HG02678 (cell line): ENCODE data around the gene C6orf47.
A peak's percentile ranks its signal among the peaks of the same experiment; 100 is the strongest.
"Not testable (repeated sequence)": the region's sequence is repeated elsewhere in the genome, so short reads cannot be mapped to it uniquely, and the experiment has no call there.

ENCODE experiments used
- ATAC-seq: cut with Tn5 transposase; IDR thresholded peaks from one replicate; pipeline ENCODE4 v1.9.1; 2021; ENCODE audit warnings: mild to moderate bottlenecking, moderate library complexity; ENCODE audit not compliant: unreplicated experiment

Gene C6orf47, protein sequence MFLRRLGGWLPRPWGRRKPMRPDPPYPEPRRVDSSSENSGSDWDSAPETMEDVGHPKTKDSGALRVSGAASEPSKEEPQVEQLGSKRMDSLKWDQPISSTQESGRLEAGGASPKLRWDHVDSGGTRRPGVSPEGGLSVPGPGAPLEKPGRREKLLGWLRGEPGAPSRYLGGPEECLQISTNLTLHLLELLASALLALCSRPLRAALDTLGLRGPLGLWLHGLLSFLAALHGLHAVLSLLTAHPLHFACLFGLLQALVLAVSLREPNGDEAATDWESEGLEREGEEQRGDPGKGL

DNA sequence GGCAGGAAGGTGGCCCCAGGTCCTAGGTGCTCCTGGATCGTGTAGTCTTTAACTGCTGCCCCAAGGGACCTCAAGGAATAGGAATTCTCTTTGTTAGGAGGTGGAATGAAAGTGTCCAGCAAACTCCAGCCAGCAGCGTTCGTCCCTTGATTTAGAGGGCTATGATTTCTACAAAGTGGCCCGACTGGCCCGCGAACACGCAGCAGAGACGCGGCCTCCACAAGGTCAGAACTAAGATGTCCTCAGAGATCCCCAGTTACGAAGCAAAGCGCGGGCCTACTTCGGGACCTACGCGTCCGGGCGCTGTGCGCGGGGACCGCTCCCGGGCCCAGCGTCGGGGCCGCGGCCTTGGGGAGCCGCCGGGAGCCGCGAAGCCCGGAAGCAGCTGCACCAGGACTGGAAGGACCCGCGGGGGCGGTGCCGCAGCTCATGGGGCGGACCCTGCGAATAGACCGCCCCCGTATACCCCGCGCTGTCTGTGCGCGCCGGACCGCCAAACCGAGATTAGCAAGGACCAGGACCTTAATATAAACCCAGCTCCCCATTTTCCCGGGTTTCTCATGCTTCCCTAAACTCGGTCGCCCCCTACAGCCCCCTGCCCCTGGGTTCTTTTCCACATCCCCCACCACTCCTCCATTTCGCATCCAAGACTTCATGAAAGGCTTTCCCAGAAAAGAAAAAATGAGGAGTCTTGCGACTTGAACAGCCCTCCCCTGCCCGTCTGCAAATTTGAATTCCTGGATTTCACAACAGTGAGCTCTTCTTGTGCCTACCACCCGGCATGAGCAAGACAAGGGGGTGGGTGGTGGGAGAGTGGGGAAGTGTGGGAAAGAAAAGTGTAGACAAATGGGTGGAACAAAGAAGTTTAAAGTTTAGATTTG, at the start of gene C6orf47:
C6orf47 (minus strand) TSS at position 398 of the 881 bp plus-strand sequence. CDS start 831 bp downstream, outside the sequence.
- peak; percentile 61 for ATAC-seq

DNA sequence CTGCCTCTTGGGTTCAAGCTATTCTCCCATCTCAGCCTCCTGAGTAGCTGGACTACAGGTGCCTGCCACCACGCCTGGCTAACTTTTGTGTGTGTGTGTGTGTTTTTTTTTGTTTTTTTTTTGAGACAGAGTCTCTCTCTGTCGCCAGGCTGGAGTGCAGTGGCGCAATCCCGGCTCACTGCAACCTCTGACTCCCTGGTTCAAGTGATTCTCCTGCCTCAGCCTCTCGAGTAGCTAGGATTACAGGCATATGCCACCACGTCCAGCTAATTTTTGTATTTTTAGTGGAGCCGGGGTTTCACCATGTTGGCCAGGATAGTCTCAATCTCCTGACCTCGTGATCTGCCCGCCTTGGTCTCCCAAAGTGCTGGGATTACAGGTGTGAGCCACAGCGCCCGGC, 48.6 kb upstream of the C6orf47 start:
- ATAC-seq = not testable (repeated sequence)

GRCh38 chr6:31708224-31708623, 47.6 kb upstream of the C6orf47 start:
- ATAC-seq = no peak

GRCh38 chr6:31707701-31708100, 47.1 kb upstream of the C6orf47 start:
- ATAC-seq = no peak

DNA sequence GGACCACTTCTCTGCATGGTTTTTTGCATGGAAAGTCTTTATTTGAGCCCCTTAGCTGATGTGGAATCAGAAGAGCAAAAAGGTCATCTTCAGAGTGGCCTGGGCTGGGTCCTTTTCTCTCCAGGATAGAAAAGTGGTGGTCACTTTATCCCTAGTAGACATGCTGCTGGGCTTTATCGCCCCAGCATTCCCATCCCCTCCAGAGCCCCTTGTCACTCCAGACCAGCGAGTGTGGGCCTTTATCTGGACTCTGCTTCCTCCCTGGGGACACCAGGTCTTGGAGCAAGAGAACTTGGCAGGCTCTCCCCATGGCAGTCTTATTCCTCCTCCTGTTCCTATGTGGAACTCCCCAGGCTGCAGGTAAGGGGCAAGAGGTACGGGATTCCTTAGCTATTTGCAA, 46.0 kb upstream of the C6orf47 start, which contains the start of gene LY6G6F:
LY6G6F (plus strand) TSS at position 268 of the 400 bp plus-strand sequence; CDS start at position 309, 41 bp downstream.
- no peak for ATAC-seq

DNA sequence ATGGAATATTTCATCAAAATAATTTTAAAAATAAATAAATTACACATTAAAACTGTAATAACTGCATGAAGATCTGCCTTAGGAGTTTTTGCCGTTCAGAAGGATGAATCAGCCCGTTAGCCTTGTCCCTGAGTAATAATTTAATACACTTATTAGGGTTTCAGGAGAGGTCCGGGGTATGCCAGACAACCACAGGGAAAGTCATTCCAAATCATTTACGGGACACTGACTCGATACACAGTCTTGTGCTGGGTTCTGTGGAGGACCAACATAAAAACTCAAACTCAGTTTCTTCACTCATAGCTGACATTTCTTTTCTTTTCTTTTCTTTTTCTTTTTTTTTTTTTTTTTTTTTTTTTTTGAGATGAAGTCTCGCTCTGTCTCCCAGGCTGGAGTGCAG, 45.4 kb upstream of the C6orf47 start:
- no peak for ATAC-seq

- peak; percentile 88 for ATAC-seq
These were observed 42.5 kb upstream of the C6orf47 start, which contains the start of gene ABHD16A for GRCh38 chr6:31702819-31703716. TSS of gene ABHD16A (minus strand) at chr6:31703324. CDS start at chr6:31703281, 43 bp downstream.

DNA sequence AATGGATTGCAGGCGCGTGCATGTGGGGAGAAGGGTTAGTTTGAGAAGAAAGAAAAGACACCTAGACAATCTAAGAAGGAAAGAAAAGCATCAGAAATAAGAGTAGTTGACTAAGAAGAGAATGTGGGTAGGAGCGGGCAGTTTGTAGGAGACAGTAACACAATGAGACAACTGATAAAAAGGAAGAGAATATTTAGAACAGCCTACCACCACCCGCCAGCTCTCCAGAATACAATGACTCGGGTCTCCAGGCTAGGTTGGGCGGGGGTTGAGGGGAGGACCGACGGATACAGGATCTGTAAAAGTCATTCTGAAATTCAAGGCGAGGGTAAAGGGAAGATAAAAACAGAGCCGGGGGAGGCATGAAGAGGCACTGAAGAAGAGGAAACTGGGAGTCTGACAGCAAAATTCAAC, 41.8 kb upstream of the C6orf47 start:
- ATAC-seq = no peak

DNA sequence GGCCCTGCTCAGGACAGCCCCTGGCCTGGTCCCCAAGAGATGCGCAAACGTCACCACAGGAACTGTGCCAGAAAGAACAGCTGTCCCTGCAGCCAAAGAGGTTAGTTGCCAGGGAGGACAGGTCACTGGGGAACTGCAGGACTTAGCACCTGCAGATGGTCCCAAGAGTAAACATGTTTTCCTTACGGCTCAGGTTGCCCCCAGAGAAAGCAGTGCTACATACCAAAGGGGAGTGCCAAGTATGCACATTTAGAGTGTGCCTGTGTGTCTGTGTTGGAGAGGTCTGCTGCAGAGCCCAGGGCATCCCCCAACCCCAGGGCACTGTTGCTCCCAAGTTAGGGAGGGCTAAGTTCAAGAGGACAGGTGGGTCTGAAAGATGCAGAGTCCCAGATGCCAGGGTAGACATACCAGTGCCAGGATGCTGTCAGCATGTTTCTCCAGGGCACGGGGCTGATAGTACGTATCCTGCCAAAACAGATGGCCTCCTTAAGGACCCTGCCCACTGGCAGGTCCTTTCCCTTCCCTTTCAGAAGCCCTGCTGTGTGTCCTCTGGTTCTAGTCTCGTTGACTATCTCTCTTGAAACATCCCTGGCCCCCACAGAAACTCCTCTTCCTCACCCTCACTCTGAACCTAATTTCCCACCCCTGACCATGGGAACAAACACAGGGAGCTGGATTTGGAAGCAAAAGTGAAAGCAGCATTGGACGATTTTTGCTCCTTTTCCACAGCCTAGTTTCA, 41.3 kb upstream of the C6orf47 start:
- ATAC-seq = no peak

DNA sequence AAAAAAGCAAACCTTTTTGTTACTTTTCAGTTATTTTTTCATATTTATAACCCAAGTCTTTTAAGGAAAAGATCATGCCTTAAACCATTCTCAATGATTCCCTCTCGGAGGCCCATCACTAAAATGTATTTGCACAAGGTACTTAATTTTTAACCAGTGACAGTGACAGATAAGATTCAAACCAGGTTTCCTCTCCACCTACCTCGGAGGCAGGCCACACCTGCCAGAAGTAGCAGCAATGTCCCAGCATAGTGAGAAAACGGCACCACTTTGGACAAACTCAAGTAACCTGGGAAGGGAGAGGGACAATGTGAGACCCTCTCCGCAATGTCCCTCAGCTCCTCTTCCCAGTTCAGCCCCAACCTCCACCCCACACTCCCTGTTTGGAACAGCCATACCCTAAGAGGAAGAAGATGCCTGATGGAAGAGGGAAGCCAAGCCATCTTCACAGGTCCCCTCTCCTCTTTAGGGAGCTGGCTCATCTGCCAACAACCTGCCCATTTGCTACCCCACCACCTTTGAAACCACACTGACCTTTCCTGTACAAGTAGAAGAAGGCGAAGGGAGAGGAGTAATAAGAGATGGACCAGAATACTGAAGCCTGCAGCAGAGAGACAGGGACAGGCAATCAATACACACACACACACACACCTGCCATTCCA, 40.3 kb upstream of the C6orf47 start:
- no peak for ATAC-seq

DNA sequence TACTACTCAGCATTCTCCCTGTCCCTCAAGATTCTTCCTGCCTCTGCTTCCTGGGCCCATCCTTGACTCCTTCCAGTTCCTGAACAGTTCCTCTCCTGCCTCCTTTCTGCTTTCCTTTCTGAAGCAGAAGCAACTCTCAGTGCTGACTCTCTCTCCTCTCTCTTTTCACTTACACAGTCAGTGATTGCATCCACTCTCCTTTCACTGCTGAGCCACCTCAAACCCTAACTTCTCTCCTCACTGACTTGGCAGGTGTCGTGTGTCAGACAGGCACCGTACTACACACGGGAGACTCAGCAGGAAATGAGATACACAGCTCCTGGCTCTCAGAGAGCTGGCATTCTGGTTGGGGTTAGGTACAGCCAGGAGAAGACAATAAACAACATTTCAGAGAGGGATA, 37.0 kb upstream of the C6orf47 start:
- no peak for ATAC-seq

- no peak for ATAC-seq
These were observed 33.0 kb upstream of the C6orf47 start for GRCh38 chr6:31693535-31693934.

- no peak for ATAC-seq
These were observed 32.3 kb upstream of the C6orf47 start for GRCh38 chr6:31692886-31693285.

DNA sequence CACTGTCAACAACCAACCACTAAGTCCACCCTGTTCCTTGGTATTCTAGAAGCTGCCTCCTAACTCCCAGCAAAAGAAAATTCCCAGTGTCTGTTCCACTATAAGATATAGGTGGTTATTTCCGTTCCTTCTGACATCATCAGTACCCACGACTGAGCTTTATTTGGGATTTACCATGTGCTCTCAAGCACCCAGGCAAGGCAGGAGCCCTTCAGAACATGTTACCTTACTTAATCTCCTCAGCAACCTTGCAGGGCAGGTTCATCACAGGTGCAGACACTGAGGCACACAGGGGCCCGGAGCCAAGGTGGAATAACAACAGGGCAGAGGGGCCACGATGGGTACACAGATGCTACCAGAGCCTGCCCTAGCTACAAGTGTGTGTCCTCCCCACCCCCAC, 31.8 kb upstream of the C6orf47 start:
- ATAC-seq = no peak

GRCh38 chr6:31691564-31692108, 31.1 kb upstream of the C6orf47 start:
- no peak for ATAC-seq

DNA sequence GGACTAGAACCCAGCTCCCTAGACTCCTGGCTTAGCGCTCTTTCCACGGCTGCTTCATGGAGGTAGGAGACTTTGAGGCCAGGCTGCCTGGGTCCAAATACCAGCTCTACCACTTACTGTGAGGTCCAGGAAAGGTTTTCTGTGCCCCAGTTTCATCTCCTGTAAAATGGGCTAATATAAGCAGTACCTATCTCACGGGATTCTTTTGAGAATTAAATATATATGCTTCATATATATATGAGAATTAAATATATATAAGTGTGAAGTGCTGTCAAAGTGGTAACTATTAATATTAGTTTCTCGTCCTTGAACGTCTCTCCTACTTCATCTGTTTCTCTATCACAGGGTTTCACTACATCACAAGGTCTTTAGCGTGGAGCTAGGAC, 30.5 kb upstream of the C6orf47 start:
- no peak for ATAC-seq

DNA sequence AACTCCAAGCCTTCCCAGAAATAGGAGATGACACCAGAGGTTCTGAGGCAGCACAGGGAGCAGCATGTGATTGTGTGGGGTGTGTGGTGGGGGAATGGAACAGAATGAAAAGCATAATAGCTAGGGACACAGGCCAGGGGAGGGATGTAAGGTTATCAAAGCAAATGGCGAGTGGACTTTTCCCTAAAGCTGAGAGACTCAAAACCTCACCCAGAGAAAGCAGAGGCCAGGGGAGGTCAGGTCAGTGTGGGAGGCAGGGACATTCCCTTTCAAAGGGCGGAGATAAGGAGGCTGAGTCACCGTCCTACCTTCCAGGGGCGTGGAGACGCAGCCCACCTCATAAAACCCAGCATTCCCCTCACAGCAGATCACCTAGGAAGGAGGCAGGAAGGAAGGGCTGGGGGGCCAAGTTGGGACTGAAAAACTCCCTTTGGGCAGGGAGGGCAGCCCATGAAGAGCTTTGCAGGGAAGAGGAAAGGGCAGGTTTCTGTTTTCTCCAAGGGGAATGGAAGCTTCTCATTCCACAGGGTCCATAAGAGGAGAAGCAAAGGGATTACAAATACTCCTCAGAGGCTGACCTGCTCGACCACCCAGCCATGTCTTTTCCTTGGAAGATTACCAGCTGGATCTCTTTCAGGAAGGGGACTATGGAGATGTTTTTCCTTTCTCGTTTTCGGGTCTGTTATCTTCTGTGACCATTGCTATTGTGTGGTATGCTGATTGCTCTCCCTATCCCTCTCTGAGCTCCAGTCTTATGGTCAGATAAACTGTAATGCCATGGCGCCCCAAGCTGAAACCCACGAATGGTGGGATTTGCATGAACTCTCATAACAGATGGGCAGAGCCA, 29.9 kb upstream of the C6orf47 start:
- no peak for ATAC-seq
